ENCODE results near the gene DOP1B. TPM values are rescaled to one million over a fixed set of nuclear protein-coding genes. Genes with fewer than 3 reads are reported as not detected.
"Not testable (repeated sequence)": the region's sequence is repeated elsewhere in the genome, so short reads cannot be mapped to it uniquely, and the experiment has no call there.

The DOP1B gene
- 7.5 TPM for polyA plus RNA-seq (2013, experiment 1 of 2; ENCODE audit: insufficient read length)
- 7.4 TPM for polyA plus RNA-seq (2013, experiment 2 of 2; ENCODE audit: insufficient read length)

DNA sequence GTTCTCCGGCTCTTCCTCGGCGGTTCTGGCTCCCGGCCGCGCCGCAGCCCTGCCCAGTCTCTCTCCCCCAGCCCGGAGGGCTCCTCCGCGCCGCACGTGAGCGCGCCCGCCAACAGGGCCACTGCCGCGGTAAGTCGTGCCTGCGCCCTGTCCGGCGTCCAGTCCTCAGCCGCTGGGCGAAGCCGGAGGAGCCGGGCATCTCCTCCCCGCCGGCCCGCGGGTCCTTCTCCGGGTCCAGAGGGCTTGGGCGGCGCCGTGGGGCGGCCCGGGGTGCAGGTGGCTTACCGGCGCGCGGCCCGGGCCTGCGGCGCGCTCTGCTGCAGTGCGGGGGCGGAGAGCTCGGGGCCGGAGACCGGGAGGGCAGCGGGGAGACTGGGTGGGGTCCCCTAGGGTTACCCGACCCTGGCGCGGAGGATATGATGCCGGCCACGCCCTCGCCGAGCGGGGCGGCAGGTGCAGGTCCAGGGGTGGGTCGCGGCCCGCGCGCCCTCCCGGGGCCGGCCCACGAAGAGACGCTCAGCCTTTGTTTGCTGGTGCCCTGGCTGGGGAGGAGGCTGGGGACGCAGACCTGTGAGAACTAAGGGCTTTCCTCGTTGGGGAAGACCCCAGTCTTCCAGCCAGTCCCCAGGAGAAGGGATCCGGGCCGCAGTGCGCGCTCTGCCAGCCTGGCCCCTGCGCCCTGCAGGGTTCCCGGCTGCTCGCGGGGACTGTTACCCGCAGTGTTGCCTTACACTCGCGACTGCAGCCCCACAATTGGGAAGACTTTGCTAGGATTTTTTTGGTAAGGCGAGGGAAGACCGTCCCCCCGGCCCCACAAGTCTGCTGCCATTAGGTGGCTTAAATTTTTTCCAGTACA, at the start of gene DOP1B:
Gene DOP1B (plus strand): TSS at position 10 of the 856 bp plus-strand sequence. CDS start 7,910 bp downstream, outside the sequence.
- DNase-seq: no peak

DNA sequence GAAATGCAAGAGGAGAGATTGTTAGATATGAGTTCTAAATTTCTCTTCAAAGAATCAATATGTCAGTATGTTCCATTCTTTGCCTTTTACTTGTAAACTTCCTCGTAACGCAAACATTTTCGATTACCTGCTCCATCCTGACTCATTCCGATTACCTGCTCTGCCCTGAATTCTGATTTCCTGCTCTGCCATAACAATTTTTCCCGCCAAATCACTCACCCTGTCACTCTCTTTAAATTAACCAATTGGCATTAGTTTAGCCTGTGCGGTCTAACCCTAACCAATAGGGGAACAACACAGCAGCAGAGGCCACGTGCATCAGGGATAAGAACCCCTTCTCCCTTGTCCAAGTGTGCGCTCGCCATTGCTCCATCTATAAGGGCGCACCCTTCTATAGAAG, 46.8 kb upstream of the DOP1B start:
- no peak for DNase-seq

- DNase-seq: no peak
Measured at GRCh38 chr21:36111238-36111637, 45.4 kb upstream of the DOP1B start.

- DNase-seq: no peak
Measured at GRCh38 chr21:36113647-36114428, 42.8 kb upstream of the DOP1B start.

- no peak for DNase-seq
Measured at GRCh38 chr21:36115138-36115730, 41.4 kb upstream of the DOP1B start.

GRCh38 chr21:36117286-36117741, 39.3 kb upstream of the DOP1B start:
- DNase-seq: no peak

GRCh38 chr21:36120304-36120888, 36.2 kb upstream of the DOP1B start:
- no peak for DNase-seq

- no peak for DNase-seq
Measured at GRCh38 chr21:36122977-36123376, 33.6 kb upstream of the DOP1B start.

GRCh38 chr21:36124395-36124794, 32.2 kb upstream of the DOP1B start:
- DNase-seq: no peak

GRCh38 chr21:36125512-36126207, 31.0 kb upstream of the DOP1B start:
- DNase-seq: peak; percentile 54

- DNase-seq: no peak
Measured at GRCh38 chr21:36126208-36126565, 30.4 kb upstream of the DOP1B start.

DNA sequence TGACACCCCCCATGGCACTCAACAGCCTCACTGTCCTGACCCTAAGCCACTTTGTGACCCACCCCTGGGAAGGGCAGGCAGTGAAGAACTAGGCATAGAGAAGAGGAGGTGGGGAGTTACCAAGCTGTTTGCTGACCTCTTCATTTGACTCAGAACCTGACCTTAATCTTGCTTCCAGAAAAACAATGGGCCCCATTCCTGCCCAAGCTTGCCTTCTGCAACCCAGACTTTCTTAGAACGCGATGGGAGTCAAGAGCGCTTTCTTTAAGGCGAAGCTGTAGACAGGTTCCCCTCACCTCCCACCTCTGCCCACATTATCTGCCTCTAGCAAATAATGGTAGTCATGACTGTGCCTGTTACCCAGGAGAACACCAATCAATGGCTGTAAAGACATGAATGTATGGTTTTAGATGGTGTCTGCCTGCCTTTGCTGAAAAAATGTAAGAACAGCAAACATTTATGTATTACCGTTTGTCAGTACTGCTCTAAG, 30.0 kb upstream of the DOP1B start:
- no peak for DNase-seq

DNA sequence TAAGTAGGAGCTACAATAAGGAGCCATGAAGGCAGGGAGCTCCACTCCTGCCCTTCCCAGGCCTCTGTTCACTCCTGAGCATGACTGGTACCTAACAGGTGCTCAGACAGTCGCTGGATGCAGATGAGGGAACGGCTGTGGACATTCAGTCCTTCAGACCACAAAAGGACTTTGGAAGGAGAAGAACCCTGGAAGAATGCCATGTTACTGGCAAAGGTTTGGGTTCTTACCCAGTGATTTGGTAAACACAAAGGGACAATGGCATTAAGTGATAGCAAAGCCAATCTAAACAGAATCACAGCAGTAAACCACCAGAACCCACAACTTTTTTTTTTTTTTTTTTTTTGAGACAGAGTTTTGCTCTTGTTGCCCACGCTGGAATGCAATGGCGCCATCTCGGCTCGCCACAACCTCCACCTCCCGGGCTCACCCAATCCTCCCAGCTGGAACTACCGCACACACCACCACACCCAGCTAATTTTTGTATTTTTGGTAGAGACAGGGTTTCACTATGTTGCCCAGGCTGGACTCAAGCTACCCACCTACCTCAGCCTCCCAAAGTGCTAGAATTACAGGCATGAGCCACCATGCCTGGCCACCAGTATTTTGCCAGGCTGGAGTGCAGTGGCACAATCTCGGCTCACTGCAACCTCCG, 29.2 kb upstream of the DOP1B start:
- no peak for DNase-seq

- DNase-seq: no peak
Measured at GRCh38 chr21:36127977-36128376, 28.6 kb upstream of the DOP1B start.

GRCh38 chr21:36129219-36129618, 27.4 kb upstream of the DOP1B start:
- no peak for DNase-seq

DNA sequence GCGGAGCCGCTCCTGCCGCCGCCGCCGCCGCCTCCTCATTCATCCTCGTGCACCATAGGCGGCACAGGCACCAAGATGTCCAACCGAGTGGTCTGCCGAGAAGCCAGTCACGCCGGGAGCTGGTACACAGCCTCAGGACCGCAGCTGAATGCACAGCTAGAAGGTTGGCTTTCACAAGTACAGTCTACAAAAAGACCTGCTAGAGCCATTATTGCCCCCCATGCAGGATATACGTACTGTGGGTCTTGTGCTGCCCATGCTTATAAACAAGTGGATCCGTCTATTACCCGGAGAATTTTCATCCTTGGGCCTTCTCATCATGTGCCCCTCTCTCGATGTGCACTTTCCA, 26.2 kb upstream of the DOP1B start:
- DNase-seq: not testable (repeated sequence)

GRCh38 chr21:36130839-36131238, 25.8 kb upstream of the DOP1B start:
- not testable (repeated sequence) for DNase-seq

- DNase-seq: no peak
Measured at GRCh38 chr21:36132696-36133095, 23.9 kb upstream of the DOP1B start.

DNA sequence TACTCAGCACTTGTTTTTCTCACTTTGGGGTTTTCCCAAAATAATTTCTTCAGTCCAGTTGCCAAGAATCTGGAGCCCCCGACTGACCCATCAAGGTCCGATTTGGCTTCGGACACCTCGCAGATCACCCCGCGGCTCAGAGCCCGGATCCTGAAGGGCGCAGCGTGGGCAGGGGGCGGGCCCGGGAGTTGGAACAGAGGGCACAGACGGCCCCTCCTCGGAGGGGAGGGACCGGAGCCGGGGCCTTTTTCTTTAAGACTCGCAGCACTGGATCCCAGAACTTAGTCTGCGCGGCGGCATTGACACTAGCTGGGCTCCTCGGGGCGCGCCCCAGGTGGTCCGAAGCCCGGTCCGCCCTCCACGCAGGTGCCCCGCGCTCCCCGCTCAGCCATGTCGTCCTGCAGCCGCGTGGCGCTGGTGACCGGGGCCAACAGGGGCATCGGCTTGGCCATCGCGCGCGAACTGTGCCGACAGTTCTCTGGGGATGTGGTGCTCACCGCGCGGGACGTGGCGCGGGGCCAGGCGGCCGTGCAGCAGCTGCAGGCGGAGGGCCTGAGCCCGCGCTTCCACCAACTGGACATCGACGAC, 21.7 kb upstream of the DOP1B start, which contains the start of gene CBR3:
Gene CBR3 (plus strand): TSS at position 277 of the 588 bp plus-strand sequence. CDS start 114 bp downstream, at position 391.
- DNase-seq: peak; percentile 37

DNA sequence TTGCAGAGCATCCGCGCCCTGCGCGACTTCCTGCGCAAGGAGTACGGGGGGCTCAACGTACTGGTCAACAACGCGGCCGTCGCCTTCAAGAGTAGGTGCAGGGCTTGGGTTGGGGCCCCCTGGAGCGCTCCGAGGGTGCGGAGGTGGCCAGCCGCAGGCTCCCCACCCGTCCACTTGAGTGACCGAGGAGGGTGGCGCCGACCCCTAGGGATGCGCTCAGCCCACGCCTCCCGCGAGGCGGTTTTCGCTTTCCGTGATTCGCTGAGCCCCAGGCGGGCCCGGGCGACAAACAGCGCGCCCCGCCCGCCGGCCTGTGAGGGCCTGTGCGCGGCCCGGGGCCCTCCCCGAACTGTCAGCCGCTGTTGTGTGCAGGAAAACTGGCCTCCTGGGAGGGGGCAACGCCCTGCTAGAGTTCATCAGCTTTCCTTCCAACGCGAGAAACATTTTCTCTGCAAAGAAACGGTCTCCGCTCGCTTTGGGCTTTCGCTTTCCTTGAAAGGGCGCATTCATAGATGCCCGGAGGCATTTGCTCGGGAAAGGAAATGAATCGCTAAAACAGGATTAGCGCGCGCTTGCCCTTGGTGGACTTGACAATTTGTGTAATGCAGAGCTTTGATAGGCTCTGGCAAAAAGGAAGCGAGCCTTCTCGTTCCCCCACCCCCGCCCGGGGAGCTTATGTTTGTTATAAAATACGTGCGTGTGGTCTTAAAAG, 21.1 kb upstream of the DOP1B start:
- DNase-seq: peak; percentile 81
